ENCODE data around the gene RMDN3. TPM values are rescaled to one million over a fixed set of nuclear protein-coding genes. Genes with fewer than 3 reads are reported as not detected.

The RMDN3 gene
- total and polyA plus RNA-seq, 2 of the 13 experiments (the other 11 are each of a cell fraction or from before 2014, with no cell fraction given) = 16.8 to 19.5 TPM

DNA sequence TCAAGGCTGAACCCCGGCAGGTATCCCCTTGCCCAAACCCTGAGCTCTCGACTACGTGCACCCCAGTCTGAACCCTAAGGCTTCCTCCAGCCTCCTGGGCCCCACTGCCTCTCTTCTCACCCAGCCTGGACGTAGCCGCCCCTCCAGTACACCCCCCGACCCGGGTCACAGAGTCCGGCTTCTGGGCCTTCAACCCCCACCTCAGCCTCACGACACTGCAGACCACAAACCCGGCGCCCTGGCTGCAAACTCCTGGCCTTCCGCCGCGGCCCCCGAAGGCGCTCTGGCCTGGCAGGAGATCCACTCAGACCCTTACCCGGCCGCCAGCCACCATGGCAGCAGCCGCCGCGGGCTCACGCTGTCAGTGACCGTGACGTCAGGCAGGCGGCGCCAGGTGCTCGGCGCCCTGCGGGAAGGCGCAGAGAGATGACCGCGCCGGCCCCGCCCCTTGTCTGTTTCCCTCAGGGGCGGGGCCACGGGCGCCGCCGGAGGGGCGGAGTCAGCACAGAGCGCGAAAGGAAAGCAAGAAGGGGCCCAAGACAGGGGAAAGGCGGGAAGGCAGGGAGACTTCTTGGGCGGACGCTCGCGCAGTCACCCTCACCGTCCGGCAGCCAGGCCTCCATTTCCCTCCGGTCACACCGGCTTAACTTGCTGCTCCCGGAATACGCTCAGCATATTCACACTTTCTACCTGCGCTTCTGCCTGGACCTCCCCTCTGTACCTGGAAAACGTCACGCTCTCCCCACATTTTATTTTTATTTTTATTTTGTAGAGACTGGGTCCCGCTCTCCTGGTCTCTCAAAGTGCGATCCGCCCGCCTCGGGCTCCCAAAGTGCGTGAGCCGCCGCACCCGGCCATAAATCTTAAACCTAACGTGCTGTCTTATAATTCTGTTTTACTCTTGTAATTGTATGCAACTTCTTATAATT is at the start of gene RMDN3 (continued):
- TF ChIP-seq TCF7 (IDR thresholded peaks at IDR 0.05; ENCODE audit: low read depth) (no peak), GTF3A (CRISPR knock-in tag; conservative IDR thresholded peaks at IDR 0.05) (peak; percentile 85; the same call in 1 of the 2 replicates), ZNF772 (CRISPR knock-in tag; IDR thresholded peaks at IDR 0.05) (no peak), ZSCAN22 (CRISPR knock-in tag; IDR thresholded peaks at IDR 0.05) (no peak), ZNF282 (IDR thresholded peaks at IDR 0.05; ENCODE audit: partially characterized antibody) (no peak), MED1 (CRISPR knock-in tag; IDR thresholded peaks at IDR 0.05) (peak; percentile 63; the same call in 1 of the 2 replicates), SP140L (CRISPR knock-in tag; IDR thresholded peaks at IDR 0.05; ENCODE audit: borderline replicate concordance) (no peak), IRF1 (CRISPR knock-in tag; IDR thresholded peaks at IDR 0.05; ENCODE audit: low read depth) (no peak), NFRKB (IDR thresholded peaks at IDR 0.05) (no peak), HMG20B (CRISPR knock-in tag; conservative IDR thresholded peaks at IDR 0.05) (no peak), AFF4 (CRISPR knock-in tag; IDR thresholded peaks at IDR 0.05) (no peak), KAT7 (CRISPR knock-in tag; IDR thresholded peaks at IDR 0.05; ENCODE audit: borderline replicate concordance) (no peak), SCMH1 (CRISPR knock-in tag; IDR thresholded peaks at IDR 0.05; ENCODE audit: borderline replicate concordance) (no peak), ZNF503 (CRISPR knock-in tag; IDR thresholded peaks at IDR 0.05) (no peak; the same call in 1 of the 2 replicates), PCBP1 (IDR thresholded peaks at IDR 0.05; ENCODE audit: borderline replicate concordance, low read depth, low read length) (no peak), NR2C2 (CRISPR knock-in tag; IDR thresholded peaks at IDR 0.05; ENCODE audit: borderline replicate concordance) (peak; percentile 70; the same call in 1 of the 2 replicates), HMG20A (CRISPR knock-in tag; IDR thresholded peaks at IDR 0.05; ENCODE audit: borderline replicate concordance) (no peak)
- TF ChIP-seq, protein P1, sequence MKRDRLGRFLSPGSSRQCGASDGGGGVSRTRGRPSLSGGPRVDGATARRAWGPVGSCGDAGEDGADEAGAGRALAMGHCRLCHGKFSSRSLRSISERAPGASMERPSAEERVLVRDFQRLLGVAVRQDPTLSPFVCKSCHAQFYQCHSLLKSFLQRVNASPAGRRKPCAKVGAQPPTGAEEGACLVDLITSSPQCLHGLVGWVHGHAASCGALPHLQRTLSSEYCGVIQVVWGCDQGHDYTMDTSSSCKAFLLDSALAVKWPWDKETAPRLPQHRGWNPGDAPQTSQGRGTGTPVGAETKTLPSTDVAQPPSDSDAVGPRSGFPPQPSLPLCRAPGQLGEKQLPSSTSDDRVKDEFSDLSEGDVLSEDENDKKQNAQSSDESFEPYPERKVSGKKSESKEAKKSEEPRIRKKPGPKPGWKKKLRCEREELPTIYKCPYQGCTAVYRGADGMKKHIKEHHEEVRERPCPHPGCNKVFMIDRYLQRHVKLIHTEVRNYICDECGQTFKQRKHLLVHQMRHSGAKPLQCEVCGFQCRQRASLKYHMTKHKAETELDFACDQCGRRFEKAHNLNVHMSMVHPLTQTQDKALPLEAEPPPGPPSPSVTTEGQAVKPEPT (CRISPR knock-in tag; IDR thresholded peaks at IDR 0.05; ENCODE audit: low read depth) = 0 out of 2 replicates have a peak, but pooled peaks have one; percentile 35
- TF ChIP-seq, protein P2, sequence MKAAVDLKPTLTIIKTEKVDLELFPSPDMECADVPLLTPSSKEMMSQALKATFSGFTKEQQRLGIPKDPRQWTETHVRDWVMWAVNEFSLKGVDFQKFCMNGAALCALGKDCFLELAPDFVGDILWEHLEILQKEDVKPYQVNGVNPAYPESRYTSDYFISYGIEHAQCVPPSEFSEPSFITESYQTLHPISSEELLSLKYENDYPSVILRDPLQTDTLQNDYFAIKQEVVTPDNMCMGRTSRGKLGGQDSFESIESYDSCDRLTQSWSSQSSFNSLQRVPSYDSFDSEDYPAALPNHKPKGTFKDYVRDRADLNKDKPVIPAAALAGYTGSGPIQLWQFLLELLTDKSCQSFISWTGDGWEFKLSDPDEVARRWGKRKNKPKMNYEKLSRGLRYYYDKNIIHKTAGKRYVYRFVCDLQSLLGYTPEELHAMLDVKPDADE (CRISPR knock-in tag; IDR thresholded peaks at IDR 0.05) = no peak

All from HepG2 (cell line).